ENCODE measurements around the gene MAP2K5. TPM values are rescaled to one million over a fixed set of nuclear protein-coding genes. Genes with fewer than 3 reads are reported as not detected.

MAP2K5 gene
- total RNA-seq, 4 donors from 2014 or later, result 8.0 to 14.0 (median 9.1) TPM

GRCh38 chr15:67777773-67778172, 235.3 kb downstream of the MAP2K5 start:
- DNase-seq (ENCODE audit: low spot score in 2 of 2), result no peak
- intact Hi-C loops (cut with DNase I; ENCODE audit: low total_unique reads), result no loop called here
- no peak for TF ChIP-seq POLR2A (IDR thresholded peaks at IDR 0.05)
- TF ChIP-seq CTCF (IDR thresholded peaks at IDR 0.05), result no peak
- WGBS, 2 donors, result 71 to 73% methylated on average over 2 of the region's 2 CpGs
- H3K4me3 ChIP-seq (ENCODE audit: low read depth, poor library complexity, severe bottlenecking), result no peak overlapping the region

GRCh38 chr15:67778968-67779548, 236.6 kb downstream of the MAP2K5 start:
- 78 to 84% methylated on average over 5 of the region's 5 CpGs for WGBS, 2 donors
- DNase-seq (ENCODE audit: low spot score in 2 of 2), result no peak
- no peak for TF ChIP-seq POLR2A (IDR thresholded peaks at IDR 0.05)
- no peak overlapping the region for H3K4me3 ChIP-seq (ENCODE audit: low read depth, poor library complexity, severe bottlenecking)
- intact Hi-C loops (cut with DNase I; ENCODE audit: low total_unique reads), result no loop called here

GRCh38 chr15:67779549-67780111, 237.1 kb downstream of the MAP2K5 start:
- H3K4me3 ChIP-seq (ENCODE audit: low read depth, poor library complexity, severe bottlenecking), result no peak overlapping the region
- WGBS, 2 donors, result 81 to 86% methylated on average over 6 of the region's 6 CpGs
- TF ChIP-seq CTCF (IDR thresholded peaks at IDR 0.05) (no peak), POLR2A (IDR thresholded peaks at IDR 0.05) (no peak)
- DNase-seq (ENCODE audit: low spot score in 2 of 2), result no peak
- intact Hi-C loops (cut with DNase I; ENCODE audit: low total_unique reads), result no loop called here

DNA sequence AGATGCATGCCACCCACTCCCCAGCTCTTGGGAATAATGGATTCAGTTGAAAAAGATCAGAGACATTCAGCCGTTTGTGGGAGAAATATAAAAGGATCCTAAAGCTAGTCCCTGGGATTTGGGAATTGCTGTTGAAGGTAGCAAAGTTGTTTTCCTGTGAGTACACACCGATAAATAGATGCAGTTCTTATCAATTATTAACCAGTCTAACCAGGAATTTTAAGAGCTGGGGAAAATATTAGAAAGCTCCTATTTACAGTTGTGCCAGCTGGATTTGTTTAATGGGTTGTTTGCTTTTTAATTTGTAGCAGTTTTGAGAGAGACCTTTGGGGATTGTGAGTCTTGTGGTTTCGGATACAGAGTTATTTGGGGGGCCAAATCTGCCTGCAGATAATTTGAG, 238.6 kb downstream of the MAP2K5 start:
- no peak for DNase-seq (ENCODE audit: low spot score in 2 of 2)
- H3K4me3 ChIP-seq (ENCODE audit: low read depth, poor library complexity, severe bottlenecking), result no peak overlapping the region
- WGBS, 2 donors, result 92 to 95% methylated on average over 3 of the region's 3 CpGs
- TF ChIP-seq POLR2A (IDR thresholded peaks at IDR 0.05) (no peak), CTCF (IDR thresholded peaks at IDR 0.05) (no peak)
- intact Hi-C loops (cut with DNase I; ENCODE audit: low total_unique reads), result no loop called here

- intact Hi-C loops (cut with DNase I; ENCODE audit: low total_unique reads), result no loop called here
- no peak for DNase-seq (ENCODE audit: low spot score in 2 of 2)
- H3K4me3 ChIP-seq (ENCODE audit: low read depth, poor library complexity, severe bottlenecking), result no peak overlapping the region
- 83% methylated on average over 10 of the region's 10 CpGs for WGBS, 2 donors
- TF ChIP-seq POLR2A (IDR thresholded peaks at IDR 0.05) (no peak), CTCF (IDR thresholded peaks at IDR 0.05) (no peak)
Observed at GRCh38 chr15:67781907-67782690, 239.6 kb downstream of the MAP2K5 start.

GRCh38 chr15:67782691-67782991, 240.1 kb downstream of the MAP2K5 start:
- TF ChIP-seq POLR2A (IDR thresholded peaks at IDR 0.05) (no peak), CTCF (IDR thresholded peaks at IDR 0.05) (no peak)
- no peak overlapping the region for H3K4me3 ChIP-seq (ENCODE audit: low read depth, poor library complexity, severe bottlenecking)
- WGBS, 2 donors, result 84 to 86% methylated on average over 6 to 7 of the region's 7 CpGs
- no peak for DNase-seq (ENCODE audit: low spot score in 2 of 2)
- intact Hi-C loops (cut with DNase I; ENCODE audit: low total_unique reads), result no loop called here
